NCI-H1105 (cell line): ENCODE measurements around the gene LENG8.
"Not testable (repeated sequence)": the region's sequence is repeated elsewhere in the genome, so short reads cannot be mapped to it uniquely, and the experiment has no call there.

ENCODE experiments used
- DNase-seq: peaks from one replicate; lab custom pipeline; 2025; lab: John Stamatoyannopoulos, UW

Gene LENG8

GRCh38 chr19:54484451-54484850 is 35.5 kb downstream of the LENG8 start:
- DNase-seq = no peak

- no peak for DNase-seq
These were observed 36.9 kb downstream of the LENG8 start for GRCh38 chr19:54485851-54486250.

- DNase-seq = no peak
These were observed 40.3 kb downstream of the LENG8 start for GRCh38 chr19:54489341-54489740.

GRCh38 chr19:54489766-54490165 is 40.8 kb downstream of the LENG8 start:
- no peak for DNase-seq

GRCh38 chr19:54492568-54492967 is 43.6 kb downstream of the LENG8 start:
- DNase-seq = no peak

- not testable (repeated sequence) for DNase-seq
These were observed 44.1 kb downstream of the LENG8 start for GRCh38 chr19:54493056-54493455.

GRCh38 chr19:54493967-54494585 is 45.1 kb downstream of the LENG8 start:
- DNase-seq = no peak

GRCh38 chr19:54495284-54495683 is 46.3 kb downstream of the LENG8 start:
- DNase-seq = not testable (repeated sequence)

- DNase-seq = not testable (repeated sequence)
These were observed 48.9 kb downstream of the LENG8 start for GRCh38 chr19:54497747-54498450.

- DNase-seq = not testable (repeated sequence)
These were observed 49.4 kb downstream of the LENG8 start for GRCh38 chr19:54498451-54498772.

- no peak for DNase-seq
These were observed 53.6 kb downstream of the LENG8 start, which contains the start of gene LAIR2 for GRCh38 chr19:54502518-54503048. Gene LAIR2, plus strand, starts transcription at chr19:54502831. Its CDS starts 88 bp downstream, at chr19:54502919.

GRCh38 chr19:54505542-54505941 is 56.5 kb downstream of the LENG8 start:
- DNase-seq = not testable (repeated sequence)

GRCh38 chr19:54506079-54506478 is 57.1 kb downstream of the LENG8 start:
- no peak for DNase-seq

- not testable (repeated sequence) for DNase-seq
These were observed 58.2 kb downstream of the LENG8 start for GRCh38 chr19:54507038-54507717.

- DNase-seq = no peak
These were observed 58.8 kb downstream of the LENG8 start for GRCh38 chr19:54507824-54508223.

GRCh38 chr19:54508487-54508886 is 59.5 kb downstream of the LENG8 start:
- not testable (repeated sequence) for DNase-seq

GRCh38 chr19:54509200-54509940 is 60.4 kb downstream of the LENG8 start:
- not testable (repeated sequence) for DNase-seq
